GM12878 (cell line): ENCODE data around the gene PDGFA. TPM values are rescaled to one million over a fixed set of nuclear protein-coding genes. Genes with fewer than 3 reads are reported as not detected.

Source experiments
- ATAC-seq: fragments of 200-7000 bp; cut with Tn5 transposase; 3 replicates; pipeline ENCODE4 v1.9.1; 2020; ENCODE audit warnings: mild to moderate bottlenecking, moderate library complexity
- BruUV-seq: library from RNA; stranded (reverse); fragments of 400-500 nt; replicated peaks from 2 replicates; lab custom pipeline; 2021; lab: Mats Ljungman, UMichigan
- CTCF ChIA-PET: fragments of 300-600 bp; sonication (Branson Sonifier 250); formaldehyde crosslinking; extraction: SDS; loops from one replicate; lab custom pipeline; 2021; ENCODE audit warnings: inconsistent platforms; lab: Yijun Ruan, JAX
- POLR2A ChIA-PET: fragments of 350-600 bp; formaldehyde crosslinking; extraction: SDS; loops from one replicate; lab custom pipeline; 2021; ENCODE audit warnings: inconsistent platforms; lab: Charles Lee
- RAD21 ChIA-PET: fragments of 300-600 bp; sonication (Branson Sonifier 250); formaldehyde crosslinking; loops from one replicate; lab custom pipeline; 2023; ENCODE audit warnings: antibody characterized with exemption; ENCODE audit not compliant: unreplicated experiment; lab: Charles Lee
- SMC1A ChIA-PET: fragments of 300-600 bp; sonication (Branson Sonifier 250); formaldehyde crosslinking; loops from one replicate; lab custom pipeline; 2023; ENCODE audit not compliant: unreplicated experiment, uncharacterized antibody; lab: Charles Lee
- DNase-seq: peaks from one replicate; pipeline ENCODE4 v3.0.0-alpha.2; 2011; ENCODE audit warnings: low read depth, low spot score
- FAIRE-seq: peaks from 3 replicates; lab custom pipeline; 2011; peaks lifted over from hg19 to GRCh38; lab: Jason Lieb, UNC
- H2AFZ ChIP-seq: 2 replicates; pipeline ENCODE4 v1.6.0; 2011; ENCODE audit warnings: low read depth, low read length, control low read depth; ENCODE audit not compliant: control insufficient read depth
- H3K27ac ChIP-seq: 2 replicates; pipeline ENCODE4 v1.5.1; 2011; ENCODE audit warnings: control low read depth; ENCODE audit not compliant: control insufficient read depth, insufficient read depth
- H3K27me3 ChIP-seq, 2 experiments: replicated peaks in 1 of 2; 2 replicates each; pipeline versions ENCODE4 v1.6.0 to v1.6.1; 2011; ENCODE audit warnings: low read length in 1 of 2; ENCODE audit not compliant: control insufficient read depth in 2 of 2, insufficient read depth in 2 of 2
- H3K36me3 ChIP-seq, 2 experiments: 2 replicates each; pipeline ENCODE4 v1.5.1; 2011; ENCODE audit warnings: low read length in 1 of 2; ENCODE audit not compliant: control insufficient read depth in 2 of 2, insufficient read depth in 2 of 2
- H3K4me1 ChIP-seq: 2 replicates; pipeline ENCODE4 v1.6.1; 2011; ENCODE audit warnings: mild to moderate bottlenecking, low read length, moderate library complexity, mixed read lengths; ENCODE audit not compliant: control insufficient read depth, insufficient read depth
- H3K4me2 ChIP-seq: 2 replicates; pipeline ENCODE4 v1.6.0; 2011; ENCODE audit warnings: control low read depth; ENCODE audit not compliant: control insufficient read depth, insufficient read depth
- H3K4me3 ChIP-seq: fragments of 200-600 bp; sonication (generic); 2 replicates; pipeline ENCODE4 v1.5.1; 2016
- H3K79me2 ChIP-seq: 2 replicates; pipeline ENCODE4 v1.6.0; 2011; ENCODE audit warnings: low read length; ENCODE audit not compliant: control insufficient read depth, insufficient read depth
- H3K9ac ChIP-seq: 2 replicates; pipeline ENCODE4 v1.8.0; 2011; ENCODE audit warnings: low read length, control low read depth, mixed read lengths; ENCODE audit not compliant: control insufficient read depth, insufficient read depth
- H3K9me3 ChIP-seq: replicated peaks from 3 replicates; pipeline ENCODE4 v1.5.1; 2011; ENCODE audit warnings: mild to moderate bottlenecking, low read length; ENCODE audit not compliant: control insufficient read depth, insufficient read depth
- H4K20me1 ChIP-seq: 2 replicates; pipeline ENCODE4 v1.6.0; 2011; ENCODE audit not compliant: control insufficient read depth, insufficient read depth
- CHD4 ChIP-seq: fragments of 200-600 bp; sonication (generic); IDR thresholded peaks from 2 replicates; pipeline ENCODE4 v1.6.1; 2016; ENCODE audit warnings: mild to moderate bottlenecking
- DPF2 ChIP-seq: fragments of 450-650 bp; IDR thresholded peaks from 2 replicates; pipeline ENCODE4 v1.6.1; 2017; ENCODE audit warnings: mild to moderate bottlenecking
- EGR1 ChIP-seq, 2 experiments: IDR thresholded peaks; 1 replicate in 1 of 2; 2 replicates in 1 of 2; pipeline ENCODE4 v1.6.1; 2011 to 2012; ENCODE audit warnings: low read depth in 2 of 2, low read length in 2 of 2, borderline replicate concordance in 1 of 2, mild to moderate bottlenecking in 1 of 2, moderate library complexity in 1 of 2
- EP300 ChIP-seq, 2 experiments: fragments of 150-350 bp in 1 of 2; IDR thresholded peaks; 2 replicates each; pipeline ENCODE4 v1.6.1; 2011 to 2012; ENCODE audit warnings: low read depth in 2 of 2, low read length in 2 of 2, borderline replicate concordance in 1 of 2, improper control_type of control experiment in 1 of 2, inconsistent platforms in 1 of 2; ENCODE audit not compliant: control insufficient read depth in 1 of 2
- IKZF2 ChIP-seq, 2 experiments: fragments of 450-650 bp; IDR thresholded peaks; 2 replicates each; pipeline ENCODE4 v1.6.1; 2017; ENCODE audit warnings: mild to moderate bottlenecking in 2 of 2, moderate library complexity in 2 of 2
- KLF5 ChIP-seq: fragments of 450-650 bp; IDR thresholded peaks from 2 replicates; pipeline ENCODE4 v1.6.1; 2014; ENCODE audit warnings: mild to moderate bottlenecking; ENCODE audit not compliant: partially characterized antibody
- MEF2B ChIP-seq: fragments of 450-650 bp; IDR thresholded peaks from 2 replicates; pipeline ENCODE4 v1.6.1; 2018; ENCODE audit warnings: mild to moderate bottlenecking, moderate library complexity; ENCODE audit not compliant: partially characterized antibody, poor library complexity, severe bottlenecking
- NFYA ChIP-seq: IDR thresholded peaks from 2 replicates; pipeline ENCODE4 v1.6.1; 2011; ENCODE audit warnings: low read depth, mild to moderate bottlenecking, low read length, improper control_type of control experiment, borderline replicate concordance
- NR2F1 ChIP-seq: fragments of 450-650 bp; conservative IDR thresholded peaks from 2 replicates; pipeline ENCODE4 v1.6.1; 2017; ENCODE audit warnings: mild to moderate bottlenecking
- RB1 ChIP-seq: fragments of 450-650 bp; formaldehyde crosslinking; IDR thresholded peaks from 2 replicates; pipeline ENCODE4 v1.6.1; 2017; ENCODE audit warnings: mild to moderate bottlenecking, borderline replicate concordance
- TCF7 ChIP-seq: IDR thresholded peaks from 2 replicates; pipeline ENCODE4 v1.6.1; 2014; ENCODE audit warnings: antibody characterized with exemption, borderline replicate concordance
- WRNIP1 ChIP-seq: IDR thresholded peaks from 2 replicates; pipeline ENCODE4 v1.6.1; 2011; ENCODE audit warnings: low read depth, low read length, improper control_type of control experiment, borderline replicate concordance
- ZBED1 ChIP-seq: IDR thresholded peaks from 2 replicates; pipeline ENCODE4 v1.6.1; 2016; ENCODE audit warnings: borderline replicate concordance
- WGBS: methylation state at CpG from one replicate; pipeline ENCODE4 v1.1.6; 2016; ENCODE audit warnings: low lambda C conversion rate; ENCODE audit not compliant: insufficient replicate concordance, insufficient coverage; ENCODE audit errors: missing lambda C conversion rate; 5-methylcytosine and 5-hydroxymethylcytosine counted together
- in situ Hi-C: fragments of 300-500 bp; cut with MboI; formaldehyde crosslinking; loops from 9 replicates; pipeline ENCODE4 v1.14.3; 2018; ENCODE audit warnings: mixed read lengths
- intact Hi-C: fragments of 100-400 bp; cut with micrococcal nuclease; formaldehyde crosslinking; loops from one replicate; pipeline ENCODE4 v1.14.2; 2022; ENCODE audit not compliant: unreplicated experiment
- polyA plus RNA-seq, 11 experiments: library from polyadenylated mRNA; depleted of rRNA in 4 of 11; unstranded in 6 of 11; stranded (reverse) in 5 of 11; fragments of >200 nt; fragmentation: Nextera tagmentation in 4 of 11; fragmentation: Illumina TruSeq in 1 of 11; extraction: Ambion mirVana in 4 of 11; extraction: Trizol in 1 of 11; gene quantifications; 1 replicate in 1 of 11; 2 replicates in 10 of 11; pipeline versions ENCODE4 v1.2.1 to v1.2.3, GENCODE V29; 2011 to 2016; ENCODE audit warnings: inconsistent platforms in 2 of 11, missing spikeins in 2 of 11, low read depth in 1 of 11
- total RNA-seq, 4 experiments: library from RNA; depleted of rRNA in 3 of 4; stranded (reverse); fragments of >200 nt in 3 of 4; fragmentation: Illumina TruSeq in 1 of 4; extraction: Trizol in 1 of 4; gene quantifications; 2 replicates each; pipeline versions ENCODE4 v1.2.1 to v1.2.3, GENCODE V29; 2013 to 2021
- TF ChIP-seq, protein P1 (sequence below): IDR thresholded peaks from 2 replicates; pipeline ENCODE4 v1.6.1; 2012; ENCODE audit warnings: low read depth, low read length, improper control_type of control experiment
- TF ChIP-seq, protein P2 (sequence below): fragments of 450-650 bp; conservative IDR thresholded peaks from 2 replicates; pipeline ENCODE4 v1.6.1; 2017; ENCODE audit warnings: mild to moderate bottlenecking, moderate library complexity
- TF ChIP-seq, protein P3 (sequence below): fragments of 450-650 bp; formaldehyde crosslinking; IDR thresholded peaks from 2 replicates; pipeline ENCODE4 v1.4.0; 2020; ENCODE audit warnings: mild to moderate bottlenecking, moderate library complexity
- TF ChIP-seq, protein P4 (sequence below): IDR thresholded peaks from 2 replicates; pipeline ENCODE4 v1.6.1; 2011; ENCODE audit warnings: mild to moderate bottlenecking, low read depth, low read length, moderate library complexity; ENCODE audit not compliant: insufficient replicate concordance

PDGFA gene
- total and polyA plus RNA-seq, 10 of the 15 experiments (the other 5 are each of a cell fraction or from before 2014, with no cell fraction given): 2.5 to 10.0 (median 5.6) TPM

DNA sequence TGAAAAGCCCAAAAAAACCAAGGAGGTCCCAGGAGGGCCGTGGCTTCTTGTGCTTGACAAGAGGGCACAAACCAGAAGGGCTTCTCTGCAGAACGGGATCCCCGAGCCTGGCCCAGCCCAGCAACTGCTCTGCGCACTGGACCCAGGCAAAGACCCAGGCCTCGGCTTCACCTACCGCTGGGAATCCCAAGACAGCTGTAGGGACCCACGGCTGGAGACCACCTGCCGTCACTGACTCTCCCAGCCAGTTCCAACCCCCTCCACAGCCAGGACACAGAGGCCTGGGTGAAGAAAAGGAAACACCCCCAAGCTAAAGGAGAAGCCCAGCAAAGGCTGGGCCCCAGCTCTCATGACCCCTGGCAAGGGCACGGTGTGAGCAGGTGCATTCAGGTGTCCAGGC, 24.3 kb downstream of the PDGFA start:
- no peak overlapping the region for H3K4me3 ChIP-seq
- FAIRE-seq (no peak), DNase-seq (no peak), ATAC-seq (no peak)
- intact Hi-C loops (no loop called here), in situ Hi-C loops (no loop called here)
- H3K27me3 ChIP-seq: no peaks in the 10 kb centered on the region
- H4K20me1 ChIP-seq: no peaks in the 10 kb centered on the region
- WGBS: 55% methylated on average over 9 of the region's 9 CpGs
- no peaks in the 10 kb centered on the region; the same call in 2 of the 3 replicates for H3K9me3 ChIP-seq
- no peak overlapping the region for H2AFZ ChIP-seq
- ChIA-PET SMC1A (no interaction called here), CTCF (no interaction called here), RAD21 (no interaction called here), POLR2A (no interaction called here)
- H3K36me3 ChIP-seq: peaks cover 0 to 4% of the 10 kb centered on the region in 2 experiments; a peak in 2 of 4 replicates
- H3K4me1 ChIP-seq: no peaks in the 10 kb centered on the region
- H3K27ac ChIP-seq: no peak overlapping the region
- no peaks in the 10 kb centered on the region for H3K79me2 ChIP-seq
- H3K4me2 ChIP-seq: no peak overlapping the region
- no peak overlapping the region for H3K9ac ChIP-seq
- BruUV-seq: no TSS peak
- TF ChIP-seq MEF2B (no peak), NFYA (no peak), WRNIP1 (no peak), EP300 (IDR thresholded peaks at IDR 0.05; ENCODE audit: borderline replicate concordance in 1 of 2, control insufficient read depth in 1 of 2, low read depth in 2 of 2, low read length in 2 of 2) (no peak), RB1 (no peak), NR2F1 (no peak), EGR1 (IDR thresholded peaks at IDR 0.05; ENCODE audit: borderline replicate concordance in 1 of 2, low read depth in 2 of 2, low read length in 2 of 2) (no peak), DPF2 (no peak), CHD4 (no peak), KLF5 (no peak), ZBED1 (no peak), TCF7 (no peak), IKZF2 (IDR thresholded peaks at IDR 0.05) (no peak)
- TF ChIP-seq, protein P1, sequence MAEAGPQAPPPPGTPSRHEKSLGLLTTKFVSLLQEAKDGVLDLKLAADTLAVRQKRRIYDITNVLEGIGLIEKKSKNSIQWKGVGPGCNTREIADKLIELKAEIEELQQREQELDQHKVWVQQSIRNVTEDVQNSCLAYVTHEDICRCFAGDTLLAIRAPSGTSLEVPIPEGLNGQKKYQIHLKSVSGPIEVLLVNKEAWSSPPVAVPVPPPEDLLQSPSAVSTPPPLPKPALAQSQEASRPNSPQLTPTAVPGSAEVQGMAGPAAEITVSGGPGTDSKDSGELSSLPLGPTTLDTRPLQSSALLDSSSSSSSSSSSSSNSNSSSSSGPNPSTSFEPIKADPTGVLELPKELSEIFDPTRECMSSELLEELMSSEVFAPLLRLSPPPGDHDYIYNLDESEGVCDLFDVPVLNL: no peak
- TF ChIP-seq, protein P2, sequence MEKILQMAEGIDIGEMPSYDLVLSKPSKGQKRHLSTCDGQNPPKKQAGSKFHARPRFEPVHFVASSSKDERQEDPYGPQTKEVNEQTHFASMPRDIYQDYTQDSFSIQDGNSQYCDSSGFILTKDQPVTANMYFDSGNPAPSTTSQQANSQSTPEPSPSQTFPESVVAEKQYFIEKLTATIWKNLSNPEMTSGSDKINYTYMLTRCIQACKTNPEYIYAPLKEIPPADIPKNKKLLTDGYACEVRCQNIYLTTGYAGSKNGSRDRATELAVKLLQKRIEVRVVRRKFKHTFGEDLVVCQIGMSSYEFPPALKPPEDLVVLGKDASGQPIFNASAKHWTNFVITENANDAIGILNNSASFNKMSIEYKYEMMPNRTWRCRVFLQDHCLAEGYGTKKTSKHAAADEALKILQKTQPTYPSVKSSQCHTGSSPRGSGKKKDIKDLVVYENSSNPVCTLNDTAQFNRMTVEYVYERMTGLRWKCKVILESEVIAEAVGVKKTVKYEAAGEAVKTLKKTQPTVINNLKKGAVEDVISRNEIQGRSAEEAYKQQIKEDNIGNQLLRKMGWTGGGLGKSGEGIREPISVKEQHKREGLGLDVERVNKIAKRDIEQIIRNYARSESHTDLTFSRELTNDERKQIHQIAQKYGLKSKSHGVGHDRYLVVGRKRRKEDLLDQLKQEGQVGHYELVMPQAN: no peak
- TF ChIP-seq, protein P3, sequence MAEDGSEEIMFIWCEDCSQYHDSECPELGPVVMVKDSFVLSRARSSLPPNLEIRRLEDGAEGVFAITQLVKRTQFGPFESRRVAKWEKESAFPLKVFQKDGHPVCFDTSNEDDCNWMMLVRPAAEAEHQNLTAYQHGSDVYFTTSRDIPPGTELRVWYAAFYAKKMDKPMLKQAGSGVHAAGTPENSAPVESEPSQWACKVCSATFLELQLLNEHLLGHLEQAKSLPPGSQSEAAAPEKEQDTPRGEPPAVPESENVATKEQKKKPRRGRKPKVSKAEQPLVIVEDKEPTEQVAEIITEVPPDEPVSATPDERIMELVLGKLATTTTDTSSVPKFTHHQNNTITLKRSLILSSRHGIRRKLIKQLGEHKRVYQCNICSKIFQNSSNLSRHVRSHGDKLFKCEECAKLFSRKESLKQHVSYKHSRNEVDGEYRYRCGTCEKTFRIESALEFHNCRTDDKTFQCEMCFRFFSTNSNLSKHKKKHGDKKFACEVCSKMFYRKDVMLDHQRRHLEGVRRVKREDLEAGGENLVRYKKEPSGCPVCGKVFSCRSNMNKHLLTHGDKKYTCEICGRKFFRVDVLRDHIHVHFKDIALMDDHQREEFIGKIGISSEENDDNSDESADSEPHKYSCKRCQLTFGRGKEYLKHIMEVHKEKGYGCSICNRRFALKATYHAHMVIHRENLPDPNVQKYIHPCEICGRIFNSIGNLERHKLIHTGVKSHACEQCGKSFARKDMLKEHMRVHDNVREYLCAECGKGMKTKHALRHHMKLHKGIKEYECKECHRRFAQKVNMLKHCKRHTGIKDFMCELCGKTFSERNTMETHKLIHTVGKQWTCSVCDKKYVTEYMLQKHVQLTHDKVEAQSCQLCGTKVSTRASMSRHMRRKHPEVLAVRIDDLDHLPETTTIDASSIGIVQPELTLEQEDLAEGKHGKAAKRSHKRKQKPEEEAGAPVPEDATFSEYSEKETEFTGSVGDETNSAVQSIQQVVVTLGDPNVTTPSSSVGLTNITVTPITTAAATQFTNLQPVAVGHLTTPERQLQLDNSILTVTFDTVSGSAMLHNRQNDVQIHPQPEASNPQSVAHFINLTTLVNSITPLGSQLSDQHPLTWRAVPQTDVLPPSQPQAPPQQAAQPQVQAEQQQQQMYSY (CRISPR knock-in tag): no peak
- TF ChIP-seq, protein P4, sequence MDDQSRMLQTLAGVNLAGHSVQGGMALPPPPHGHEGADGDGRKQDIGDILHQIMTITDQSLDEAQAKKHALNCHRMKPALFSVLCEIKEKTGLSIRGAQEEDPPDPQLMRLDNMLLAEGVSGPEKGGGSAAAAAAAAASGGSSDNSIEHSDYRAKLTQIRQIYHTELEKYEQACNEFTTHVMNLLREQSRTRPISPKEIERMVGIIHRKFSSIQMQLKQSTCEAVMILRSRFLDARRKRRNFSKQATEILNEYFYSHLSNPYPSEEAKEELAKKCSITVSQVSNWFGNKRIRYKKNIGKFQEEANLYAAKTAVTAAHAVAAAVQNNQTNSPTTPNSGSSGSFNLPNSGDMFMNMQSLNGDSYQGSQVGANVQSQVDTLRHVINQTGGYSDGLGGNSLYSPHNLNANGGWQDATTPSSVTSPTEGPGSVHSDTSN: no peak
